ENCODE measurements around the gene ERVFRD-1. TPM values are rescaled to one million over a fixed set of nuclear protein-coding genes. Genes with fewer than 3 reads are reported as not detected.

The ERVFRD-1 gene
- total RNA-seq, 1 donor from 2014 or later = not detected

DNA sequence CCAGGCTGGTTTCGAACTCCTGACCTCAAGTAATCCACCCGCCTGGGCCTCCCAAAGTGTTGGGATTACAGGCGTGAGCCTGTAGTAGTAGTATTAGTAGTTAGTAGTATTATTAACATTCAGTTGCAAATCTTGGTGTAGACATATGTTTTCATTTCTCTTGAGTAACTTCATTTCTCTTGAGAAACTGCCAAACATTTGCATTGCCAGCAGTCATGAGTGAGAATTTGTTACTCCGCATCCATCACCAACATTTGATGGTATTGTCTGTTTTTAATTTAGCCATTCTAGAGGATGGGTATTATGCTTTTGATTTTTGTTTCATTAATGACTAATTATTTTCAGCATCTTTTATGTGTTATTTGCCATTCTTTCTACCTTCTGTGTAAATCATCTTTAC is 1.5 kb upstream of the ERVFRD-1 start:
- H3K36me3 ChIP-seq = no peaks in the 10 kb centered on the region
- H3K27ac ChIP-seq = no peak overlapping the region
- no peaks in the 10 kb centered on the region for H3K9me3 ChIP-seq
- DNase-seq (ENCODE audit: low spot score in 2 of 2) = no peak
- H3K4me1 ChIP-seq = peaks cover 0 to 5% of the 10 kb centered on the region in 2 donors
- TF ChIP-seq, protein P1, sequence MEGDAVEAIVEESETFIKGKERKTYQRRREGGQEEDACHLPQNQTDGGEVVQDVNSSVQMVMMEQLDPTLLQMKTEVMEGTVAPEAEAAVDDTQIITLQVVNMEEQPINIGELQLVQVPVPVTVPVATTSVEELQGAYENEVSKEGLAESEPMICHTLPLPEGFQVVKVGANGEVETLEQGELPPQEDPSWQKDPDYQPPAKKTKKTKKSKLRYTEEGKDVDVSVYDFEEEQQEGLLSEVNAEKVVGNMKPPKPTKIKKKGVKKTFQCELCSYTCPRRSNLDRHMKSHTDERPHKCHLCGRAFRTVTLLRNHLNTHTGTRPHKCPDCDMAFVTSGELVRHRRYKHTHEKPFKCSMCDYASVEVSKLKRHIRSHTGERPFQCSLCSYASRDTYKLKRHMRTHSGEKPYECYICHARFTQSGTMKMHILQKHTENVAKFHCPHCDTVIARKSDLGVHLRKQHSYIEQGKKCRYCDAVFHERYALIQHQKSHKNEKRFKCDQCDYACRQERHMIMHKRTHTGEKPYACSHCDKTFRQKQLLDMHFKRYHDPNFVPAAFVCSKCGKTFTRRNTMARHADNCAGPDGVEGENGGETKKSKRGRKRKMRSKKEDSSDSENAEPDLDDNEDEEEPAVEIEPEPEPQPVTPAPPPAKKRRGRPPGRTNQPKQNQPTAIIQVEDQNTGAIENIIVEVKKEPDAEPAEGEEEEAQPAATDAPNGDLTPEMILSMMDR (IDR thresholded peaks at IDR 0.05) = no peak
- intact Hi-C loops (cut with DNase I) = no loop called here
- no peaks in the 10 kb centered on the region for H3K27me3 ChIP-seq
- no peak overlapping the region for H3K4me3 ChIP-seq

DNA sequence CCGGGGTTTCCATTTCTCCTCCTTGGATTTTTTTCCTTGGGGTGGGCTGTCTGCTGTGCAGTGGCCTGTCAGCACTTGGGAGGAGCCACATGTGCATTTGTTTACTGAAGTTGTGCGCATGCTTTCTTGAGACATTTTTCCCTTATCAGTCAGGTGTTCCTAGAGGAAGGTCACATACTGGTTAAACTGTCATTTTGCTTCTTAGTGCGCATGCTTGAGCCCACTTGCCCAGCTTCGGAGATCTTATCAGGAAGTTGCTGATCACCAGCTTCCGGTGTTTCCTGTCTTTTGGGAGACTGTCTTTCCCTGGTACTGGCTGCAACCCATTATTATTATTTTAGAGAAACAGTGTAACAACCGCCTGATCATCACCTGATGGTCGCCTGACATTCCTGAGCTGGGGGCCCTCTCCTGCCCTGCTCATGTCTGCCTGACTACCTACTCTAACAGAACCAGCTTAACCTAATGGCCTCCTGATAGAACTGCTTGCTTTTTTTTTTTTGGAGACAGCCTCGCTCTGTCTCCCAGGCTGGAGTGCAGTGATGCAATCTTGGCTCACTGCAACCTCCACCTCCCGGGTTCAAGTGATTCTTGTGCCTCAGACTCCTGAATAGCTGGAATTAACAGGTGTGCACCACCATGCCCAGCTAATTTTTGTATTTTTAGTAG is 378 bp upstream of the ERVFRD-1 start:
- no peak overlapping the region for H3K4me3 ChIP-seq
- no peak overlapping the region for H3K27ac ChIP-seq
- TF ChIP-seq, protein P1 (IDR thresholded peaks at IDR 0.05) = no peak

DNA sequence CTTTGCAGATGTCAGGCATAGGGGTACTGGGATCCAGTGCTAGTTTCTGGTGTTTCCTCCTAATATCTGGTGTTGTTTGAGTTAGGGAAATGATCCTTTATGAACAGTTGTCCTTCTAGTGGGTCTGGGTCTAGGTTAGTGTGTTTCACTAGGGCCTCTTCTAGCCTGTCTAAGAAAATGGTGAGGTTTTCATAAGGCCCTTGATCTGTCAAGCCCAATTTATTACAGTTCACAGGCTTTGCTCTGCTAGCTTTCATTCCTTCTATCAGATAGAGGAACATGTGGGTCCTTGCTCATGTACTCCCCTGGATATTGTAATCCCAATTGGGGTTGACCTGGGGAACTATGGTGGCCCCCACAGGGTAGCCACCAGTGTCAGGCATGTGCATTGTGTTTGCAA is 2.8 kb downstream of the ERVFRD-1 start:
- H3K4me3 ChIP-seq = no peak overlapping the region
- no peaks in the 10 kb centered on the region for H3K9me3 ChIP-seq
- intact Hi-C loops (cut with DNase I) = no loop called here
- TF ChIP-seq, protein P1 (IDR thresholded peaks at IDR 0.05) = no peak
- H3K36me3 ChIP-seq = no peaks in the 10 kb centered on the region
- H3K27ac ChIP-seq = no peak overlapping the region
- DNase-seq (ENCODE audit: low spot score in 2 of 2) = no peak
- no peaks in the 10 kb centered on the region for H3K27me3 ChIP-seq
- no peaks in the 10 kb centered on the region for H3K4me1 ChIP-seq

More for the DNA sequence above, 378 bp upstream of the ERVFRD-1 start:
- intact Hi-C loops (cut with DNase I) = no loop called here
- no peaks in the 10 kb centered on the region for H3K9me3 ChIP-seq
- H3K27me3 ChIP-seq = no peaks in the 10 kb centered on the region
- peaks cover 0 to 5% of the 10 kb centered on the region in 2 donors for H3K4me1 ChIP-seq
- DNase-seq (ENCODE audit: low spot score in 2 of 2) = no peak
- H3K36me3 ChIP-seq = no peaks in the 10 kb centered on the region

DNA sequence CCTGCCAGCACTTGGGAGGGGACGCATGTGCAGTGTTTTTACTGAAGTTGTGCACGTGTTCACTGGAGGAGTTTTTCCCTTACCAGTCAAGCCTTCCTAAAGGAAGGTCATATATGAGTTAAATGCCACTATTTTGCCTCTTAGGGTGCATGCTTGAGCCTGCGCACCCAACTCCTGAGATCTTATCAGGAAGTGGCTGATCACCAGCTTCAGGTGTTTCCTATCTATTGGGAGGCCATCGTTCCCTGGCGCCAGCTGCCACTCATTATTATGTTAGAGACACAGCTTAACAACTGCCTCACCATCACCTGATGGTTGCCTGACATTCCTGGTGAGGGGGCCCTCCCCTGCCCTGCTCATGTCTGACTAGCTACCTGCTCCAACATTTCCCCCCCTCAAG is 8.5 kb downstream of the ERVFRD-1 start:
- Histone ChIP-seq H3K36me3 (no peaks in the 10 kb centered on the region), H3K4me3 (no peak overlapping the region), H3K9me3 (no peaks in the 10 kb centered on the region), H3K27me3 (no peaks in the 10 kb centered on the region), H3K27ac (no peak overlapping the region), H3K4me1 (no peaks in the 10 kb centered on the region)
- intact Hi-C loops (cut with DNase I) = no loop called here
- DNase-seq (ENCODE audit: low spot score in 2 of 2) = no peak
- TF ChIP-seq, protein P1 (IDR thresholded peaks at IDR 0.05) = no peak

DNA sequence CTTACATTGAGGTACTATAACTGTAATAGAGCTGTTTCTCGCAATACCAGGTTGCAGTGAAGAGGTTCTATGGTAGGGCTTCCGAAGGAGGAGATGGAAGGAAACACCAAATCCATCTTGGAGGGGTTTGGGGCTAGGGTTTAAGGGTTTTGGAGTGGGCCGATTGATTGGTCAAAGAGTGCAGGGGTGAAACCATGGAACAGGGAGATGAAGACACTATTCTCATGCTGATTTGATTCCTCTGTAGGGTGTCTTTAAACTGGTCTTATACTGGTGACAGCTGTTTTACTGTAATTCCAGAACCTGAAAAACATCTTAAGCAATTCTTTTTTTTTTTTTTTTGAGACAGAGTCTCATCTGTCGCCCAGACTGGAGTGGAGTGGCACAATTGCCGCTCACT is 10.1 kb downstream of the ERVFRD-1 start:
- H3K4me1 ChIP-seq = no peaks in the 10 kb centered on the region
- no peak overlapping the region for H3K27ac ChIP-seq
- no peaks in the 10 kb centered on the region for H3K27me3 ChIP-seq
- intact Hi-C loops (cut with DNase I) = no loop called here
- no peaks in the 10 kb centered on the region for H3K9me3 ChIP-seq
- DNase-seq (ENCODE audit: low spot score in 2 of 2) = no peak
- TF ChIP-seq, protein P1 (IDR thresholded peaks at IDR 0.05) = no peak
- no peaks in the 10 kb centered on the region for H3K36me3 ChIP-seq
- no peak overlapping the region for H3K4me3 ChIP-seq

DNA sequence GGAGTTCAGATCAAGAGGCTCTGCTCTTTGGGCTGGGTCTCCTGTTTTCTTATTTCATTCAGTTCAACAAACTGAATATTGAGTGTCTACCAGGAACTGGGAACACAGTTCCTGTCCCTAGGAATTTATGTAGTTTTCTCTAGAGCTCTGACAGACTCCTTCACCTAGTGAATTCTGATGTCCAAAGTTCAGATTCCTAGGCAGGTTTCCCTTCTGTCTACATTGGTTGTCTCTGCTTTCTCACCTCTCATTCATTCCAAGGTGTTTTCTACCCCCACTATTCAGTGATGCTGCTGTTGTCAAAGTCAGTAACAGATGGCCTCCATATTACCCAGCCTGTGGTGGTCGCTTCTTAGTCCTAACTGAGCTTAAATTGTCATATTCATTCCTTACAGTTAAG is 13.5 kb downstream of the ERVFRD-1 start:
- no peaks in the 10 kb centered on the region for H3K4me1 ChIP-seq
- intact Hi-C loops (cut with DNase I) = no loop called here
- TF ChIP-seq, protein P1 (IDR thresholded peaks at IDR 0.05) = no peak

More for the DNA sequence above, 13.5 kb downstream of the ERVFRD-1 start:
- H3K4me3 ChIP-seq = no peak overlapping the region
- no peaks in the 10 kb centered on the region for H3K36me3 ChIP-seq
- no peaks in the 10 kb centered on the region for H3K9me3 ChIP-seq
- no peak for DNase-seq (ENCODE audit: low spot score in 2 of 2)
- no peak overlapping the region for H3K27ac ChIP-seq
- H3K27me3 ChIP-seq = no peaks in the 10 kb centered on the region

All from ascending aorta (tissue), 2 donors.